ENCODE results near the gene HAPLN1. TPM values are rescaled to one million over a fixed set of nuclear protein-coding genes. Genes with fewer than 3 reads are reported as not detected.

The HAPLN1 gene
- total and polyA plus RNA-seq, 2 experiments from 2014 or later, result 1.5 to 4.0 TPM

GRCh38 chr5:83729362-83729761 lies 8.7 kb upstream of the HAPLN1 start (continued):
- no peak for TF ChIP-seq ZNF462 (CRISPR knock-in tag; IDR thresholded peaks at IDR 0.05)
- TF ChIP-seq STAT1 (IDR thresholded peaks at IDR 0.05; ENCODE audit: unreplicated experiment), result no peak
- no peak for TF ChIP-seq POLR2AphosphoS5 (IDR thresholded peaks at IDR 0.05; ENCODE audit: low read depth)
- TF ChIP-seq ZNF114 (CRISPR knock-in tag; IDR thresholded peaks at IDR 0.05), result no peak
- TF ChIP-seq CTCF (conservative IDR thresholded peaks at IDR 0.05; ENCODE audit: low read depth in 2 of 2), result no peak
- TF ChIP-seq NANOG (IDR thresholded peaks at IDR 0.05; ENCODE audit: borderline replicate concordance), result no peak
- no peak for TF ChIP-seq EZH2 (IDR thresholded peaks at IDR 0.05; ENCODE audit: low read depth, unreplicated experiment)

GRCh38 chr5:83726912-83727311 lies 6.3 kb upstream of the HAPLN1 start:
- no peak overlapping the region for H3K4me2 ChIP-seq
- Mint-ChIP-seq H3K9me3 (peaks cover 3% of the 10 kb centered on the region; the same call in 1 of the 3 replicates), H3K27me3 (ENCODE audit: insufficient read depth, low read depth, poor library complexity) (peaks cover 2% of the 10 kb centered on the region), H3K4me1 (peaks cover 17% of the 10 kb centered on the region; the same call in 2 of the 3 replicates), H3K36me3 (ENCODE audit: low read depth) (peaks cover 3% of the 10 kb centered on the region; the same call in 2 of the 3 replicates), H3K27ac (no peak overlapping the region), H3K4me3 (no peak overlapping the region)
- no peaks in the 10 kb centered on the region for H3F3A ChIP-seq (replicated peaks; ENCODE audit: low read depth)
- H3K27me3 ChIP-seq (ENCODE audit: insufficient read depth), result no peaks in the 10 kb centered on the region
- no peaks in the 10 kb centered on the region for H4K20me1 ChIP-seq (replicated peaks; ENCODE audit: insufficient read depth)
- H3K4me3 ChIP-seq, result no peak overlapping the region
- H3K9me2 ChIP-seq (ENCODE audit: insufficient read depth), result no peaks in the 10 kb centered on the region; the same call in 1 of the 2 replicates
- no peaks in the 10 kb centered on the region for H3K36me3 ChIP-seq (ENCODE audit: insufficient read depth)
- H3K79me2 ChIP-seq (replicated peaks; ENCODE audit: insufficient read depth), result no peaks in the 10 kb centered on the region
- no peak overlapping the region for H2AFZ ChIP-seq
- ATAC-seq (no peak), DNase-seq (ENCODE audit: low spot score) (no peak)
- peaks cover 24% of the 10 kb centered on the region for H3K4me1 ChIP-seq (ENCODE audit: insufficient read depth)
- H3K27ac ChIP-seq (ENCODE audit: low read depth), result no peak overlapping the region
- TF ChIP-seq REST (IDR thresholded peaks at IDR 0.05; ENCODE audit: unreplicated experiment) (no peak), EZH2 (IDR thresholded peaks at IDR 0.05; ENCODE audit: low read depth, unreplicated experiment) (no peak), NANOG (IDR thresholded peaks at IDR 0.05; ENCODE audit: borderline replicate concordance) (no peak), CTCF (conservative IDR thresholded peaks at IDR 0.05; ENCODE audit: low read depth in 2 of 2) (no peak), ZNF114 (CRISPR knock-in tag; IDR thresholded peaks at IDR 0.05) (no peak), ETS1 (IDR thresholded peaks at IDR 0.05) (no peak), POLR2AphosphoS5 (IDR thresholded peaks at IDR 0.05; ENCODE audit: low read depth) (no peak), STAT1 (IDR thresholded peaks at IDR 0.05; ENCODE audit: unreplicated experiment) (no peak)
